HCT116 (cell line): ENCODE data around the gene TMEM232. TPM values are rescaled to one million over a fixed set of nuclear protein-coding genes. Genes with fewer than 3 reads are reported as not detected.

Experiments used
- ATAC-seq: fragments of 200-7000 bp; cut with Tn5 transposase; 2 replicates; pipeline ENCODE4 v1.9.1; 2020; ENCODE audit warnings: mild to moderate bottlenecking, moderate library complexity
- BruUV-seq: library from RNA; stranded (reverse); fragments of 400-500 nt; replicated peaks from 2 replicates; lab custom pipeline; 2021; lab: Mats Ljungman, UMichigan
- CTCF ChIA-PET: fragments of 300-600 bp; sonication (Branson Sonifier 250); formaldehyde crosslinking; loops from one replicate; lab custom pipeline; 2021; ENCODE audit warnings: antibody characterized with exemption; lab: Charles Lee
- POLR2A ChIA-PET: fragments of 300-600, 350-600 bp; sonication (Branson Sonifier 250); formaldehyde crosslinking; loops from one replicate; lab custom pipeline; 2021; ENCODE audit warnings: antibody characterized with exemption; lab: Charles Lee
- RAD21 ChIA-PET, 2 experiments: fragments of 300-600 bp; sonication (Branson Sonifier 250); formaldehyde crosslinking; loops; one replicate each; lab custom pipeline; 2023; ENCODE audit warnings: low total read pairs in 2 of 2; ENCODE audit not compliant: uncharacterized antibody in 2 of 2, unreplicated experiment in 2 of 2, low non-redundant PET in 1 of 2; lab: Charles Lee
- DNase-seq: peaks from one replicate; pipeline ENCODE4 v3.0.0-alpha.2; 2010; ENCODE audit warnings: low read depth, low spot score
- H2AFZ ChIP-seq: fragments of 200-600 bp; shearing (Covaris generic), sonication (generic); 2 replicates; pipeline ENCODE4 v1.6.1; 2017; ENCODE audit warnings: low read depth, mixed run types, mixed read lengths, antibody characterized with exemption, low read length; ENCODE audit not compliant: poor library complexity, severe bottlenecking
- H3K27ac ChIP-seq: 2 replicates; pipeline ENCODE4 v1.5.1; 2012; ENCODE audit warnings: low read depth, low read length
- H3K27me3 ChIP-seq: fragments of 200-600 bp; sonication (generic); 2 replicates; pipeline ENCODE4 v1.6.1; 2016; ENCODE audit warnings: mixed run types, low read length, mixed read lengths; ENCODE audit not compliant: insufficient read depth
- H3K36me3 ChIP-seq, 2 experiments: fragments of 200-500 bp in 1 of 2; fragments of 200-600 bp in 1 of 2; sonication (Bioruptor generic) in 1 of 2; sonication (generic) in 1 of 2; 2 replicates each; pipeline versions ENCODE4 v1.5.1 to v1.6.1; 2014 to 2016; ENCODE audit warnings: low read length in 2 of 2, inconsistent platforms in 1 of 2, mixed read lengths in 1 of 2, mixed run types in 1 of 2; ENCODE audit not compliant: insufficient read depth in 2 of 2, control insufficient read depth in 1 of 2
- H3K4me1 ChIP-seq, 2 experiments: fragments of 200-600 bp in 1 of 2; sonication (generic) in 1 of 2; 2 replicates each; pipeline versions ENCODE4 v1.5.1 to v1.6.1; 2012 to 2017; ENCODE audit warnings: low read length in 2 of 2, inconsistent platforms in 1 of 2, mild to moderate bottlenecking in 1 of 2, mixed read lengths in 1 of 2, mixed run types in 1 of 2, moderate library complexity in 1 of 2; ENCODE audit not compliant: insufficient read depth in 2 of 2, control insufficient read depth in 1 of 2
- H3K4me2 ChIP-seq: fragments of 200-600 bp; sonication (generic); 2 replicates; pipeline ENCODE4 v1.6.1; 2017; ENCODE audit warnings: mixed run types, low read length, mixed read lengths
- H3K4me3 ChIP-seq, 2 experiments: fragments of 200-600 bp in 1 of 2; sonication (generic) in 1 of 2; replicated peaks in 1 of 2; 2 replicates each; pipeline ENCODE4 v1.5.1; 2011 to 2016; ENCODE audit warnings: low read length in 2 of 2, control low read depth in 1 of 2, low read depth in 1 of 2, mild to moderate bottlenecking in 1 of 2, mixed read lengths in 1 of 2, mixed run types in 1 of 2
- H3K79me2 ChIP-seq: fragments of 200-600 bp; sonication (generic); 2 replicates; pipeline ENCODE4 v1.6.1; 2017; ENCODE audit warnings: mild to moderate bottlenecking, mixed run types, low read length, moderate library complexity, mixed read lengths; ENCODE audit not compliant: insufficient read depth
- H3K9ac ChIP-seq: fragments of 200-600 bp; sonication (generic); 2 replicates; pipeline ENCODE4 v1.6.1; 2016; ENCODE audit warnings: low read length, mixed read lengths
- H3K9me2 ChIP-seq: fragments of 200-600 bp; sonication (generic), shearing (Covaris generic); 2 replicates; pipeline ENCODE4 v1.6.1; 2017; ENCODE audit warnings: mixed run types, mild to moderate bottlenecking, moderate library complexity; ENCODE audit not compliant: insufficient read depth
- H3K9me3 ChIP-seq, 2 experiments: fragments of 200-500 bp in 1 of 2; fragments of 200-600 bp in 1 of 2; sonication (Bioruptor generic) in 1 of 2; sonication (generic) in 1 of 2; 2 replicates each; pipeline ENCODE4 v1.6.1; 2014 to 2017; ENCODE audit warnings: low read length in 2 of 2, mixed read lengths in 2 of 2, inconsistent platforms in 1 of 2, low read depth in 1 of 2, mild to moderate bottlenecking in 1 of 2, mixed run types in 1 of 2, moderate library complexity in 1 of 2; ENCODE audit not compliant: control insufficient read depth in 1 of 2, insufficient read depth in 1 of 2
- H4K20me1 ChIP-seq: fragments of 200-600 bp; sonication (generic), shearing (Covaris generic); 2 replicates; pipeline ENCODE4 v1.6.1; 2017; ENCODE audit warnings: mixed run types, mild to moderate bottlenecking, moderate library complexity; ENCODE audit not compliant: insufficient read depth
- CBX3 ChIP-seq: IDR thresholded peaks from 2 replicates; pipeline ENCODE4 v1.6.1; 2012; ENCODE audit warnings: low read depth
- CTCF ChIP-seq, 3 experiments: fragments of 200-600 bp in 1 of 3; sonication (generic) in 1 of 3; IDR thresholded peaks in 2 of 3; conservative IDR thresholded peaks in 1 of 3; 2 replicates each; pipeline ENCODE4 v1.5.1; 2012 to 2017; ENCODE audit warnings: low read depth in 2 of 3, low read length in 2 of 3, antibody characterized with exemption in 1 of 3, borderline replicate concordance in 1 of 3, control low read depth in 1 of 3, mild to moderate bottlenecking in 1 of 3, mixed read lengths in 1 of 3, mixed run types in 1 of 3, moderate library complexity in 1 of 3; ENCODE audit not compliant: insufficient read depth in 1 of 3
- EGR1 ChIP-seq: IDR thresholded peaks from 2 replicates; pipeline ENCODE4 v1.6.1; 2012; ENCODE audit warnings: low read depth
- ELF1 ChIP-seq: IDR thresholded peaks from 2 replicates; pipeline ENCODE4 v1.6.1; 2012; ENCODE audit warnings: low read depth, borderline replicate concordance
- REST ChIP-seq: IDR thresholded peaks from 2 replicates; pipeline ENCODE4 v1.6.1; 2012; ENCODE audit warnings: low read depth
- SIN3A ChIP-seq: IDR thresholded peaks from 2 replicates; pipeline ENCODE4 v1.6.1; 2012; ENCODE audit warnings: low read depth
- SP1 ChIP-seq: IDR thresholded peaks from 2 replicates; pipeline ENCODE4 v1.6.1; 2012; ENCODE audit warnings: low read depth
- SRF ChIP-seq: IDR thresholded peaks from 2 replicates; pipeline ENCODE4 v1.6.1; 2012; ENCODE audit warnings: low read depth
- TCF7L2 ChIP-seq: IDR thresholded peaks from 2 replicates; pipeline ENCODE4 v1.7.0; 2011; ENCODE audit warnings: borderline replicate concordance, inconsistent platforms; ENCODE audit not compliant: insufficient read depth, insufficient read length; ENCODE audit errors: extremely low read depth
- ZFX ChIP-seq: fragments of 450-650 bp; IDR thresholded peaks from 2 replicates; pipeline ENCODE4 v1.6.1; 2017
- intact Hi-C: fragments of 100-400 bp; cut with micrococcal nuclease; formaldehyde crosslinking; loops from 2 replicates; pipeline ENCODE4 v1.10.0; 2022
- total RNA-seq: library from RNA; stranded (reverse); gene quantifications from one replicate; pipeline ENCODE4 v1.2.1, GENCODE V29; 2021; ENCODE audit not compliant: unreplicated experiment
- TF ChIP-seq, protein P1 (sequence below): IDR thresholded peaks from 2 replicates; pipeline ENCODE4 v1.6.1; 2012
- TF ChIP-seq, protein P2 (sequence below): IDR thresholded peaks from 2 replicates; pipeline ENCODE4 v1.6.1; 2012

TMEM232 gene
- total RNA-seq, 1 experiment from 2014 or later = 1.2 TPM

- Histone ChIP-seq H3K4me1 (no peaks in the 10 kb centered on the region), H3K9me2 (no peaks in the 10 kb centered on the region), H3K36me3 (no peaks in the 10 kb centered on the region), H3K27ac (no peak overlapping the region), H3K9me3 (no peaks in the 10 kb centered on the region), H3K4me2 (no peak overlapping the region), H3K27me3 (no peaks in the 10 kb centered on the region), H3K9ac (no peak overlapping the region), H3K4me3 (no peak overlapping the region), H3K79me2 (no peaks in the 10 kb centered on the region), H2AFZ (no peak overlapping the region), H4K20me1 (no peaks in the 10 kb centered on the region)
- POLR2A ChIA-PET = no interaction called here
- DNase-seq = no peak
- CTCF ChIA-PET = no interaction called here
- no peak for ATAC-seq
- intact Hi-C loops = no loop called here
- BruUV-seq = no TSS peak
- RAD21 ChIA-PET = no interaction called here
- TF ChIP-seq CTCF (IDR thresholded peaks at IDR 0.05 in 2 of 3, conservative IDR thresholded peaks at IDR 0.05 in 1 of 3; ENCODE audit: borderline replicate concordance in 1 of 3, insufficient read depth in 1 of 3, low read depth in 2 of 3, low read length in 2 of 3) (no peak), ELF1 (no peak), SP1 (no peak), REST (no peak), EGR1 (no peak), SIN3A (no peak), SRF (no peak), CBX3 (no peak), ZFX (no peak), TCF7L2 (no peak)
- TF ChIP-seq, protein P1, sequence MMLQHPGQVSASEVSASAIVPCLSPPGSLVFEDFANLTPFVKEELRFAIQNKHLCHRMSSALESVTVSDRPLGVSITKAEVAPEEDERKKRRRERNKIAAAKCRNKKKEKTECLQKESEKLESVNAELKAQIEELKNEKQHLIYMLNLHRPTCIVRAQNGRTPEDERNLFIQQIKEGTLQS = no peak
- TF ChIP-seq, protein P2, sequence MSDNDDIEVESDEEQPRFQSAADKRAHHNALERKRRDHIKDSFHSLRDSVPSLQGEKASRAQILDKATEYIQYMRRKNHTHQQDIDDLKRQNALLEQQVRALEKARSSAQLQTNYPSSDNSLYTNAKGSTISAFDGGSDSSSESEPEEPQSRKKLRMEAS = no peak
- TF ChIP-seq, all 23 proteins: peak for 0
Observed at GRCh38 chr5:110687485-110687884, 39.0 kb downstream of the TMEM232 start.
